HG03045 (cell line): Measurements from ENCODE around the gene TMEM214.
A peak's percentile ranks its signal among the peaks of the same experiment; 100 is the strongest.

Source experiments
- ATAC-seq: cut with Tn5 transposase; IDR thresholded peaks from one replicate; pipeline ENCODE4 v1.9.1; 2021; ENCODE audit warnings: mild to moderate bottlenecking, moderate library complexity; ENCODE audit not compliant: unreplicated experiment

Gene TMEM214

DNA sequence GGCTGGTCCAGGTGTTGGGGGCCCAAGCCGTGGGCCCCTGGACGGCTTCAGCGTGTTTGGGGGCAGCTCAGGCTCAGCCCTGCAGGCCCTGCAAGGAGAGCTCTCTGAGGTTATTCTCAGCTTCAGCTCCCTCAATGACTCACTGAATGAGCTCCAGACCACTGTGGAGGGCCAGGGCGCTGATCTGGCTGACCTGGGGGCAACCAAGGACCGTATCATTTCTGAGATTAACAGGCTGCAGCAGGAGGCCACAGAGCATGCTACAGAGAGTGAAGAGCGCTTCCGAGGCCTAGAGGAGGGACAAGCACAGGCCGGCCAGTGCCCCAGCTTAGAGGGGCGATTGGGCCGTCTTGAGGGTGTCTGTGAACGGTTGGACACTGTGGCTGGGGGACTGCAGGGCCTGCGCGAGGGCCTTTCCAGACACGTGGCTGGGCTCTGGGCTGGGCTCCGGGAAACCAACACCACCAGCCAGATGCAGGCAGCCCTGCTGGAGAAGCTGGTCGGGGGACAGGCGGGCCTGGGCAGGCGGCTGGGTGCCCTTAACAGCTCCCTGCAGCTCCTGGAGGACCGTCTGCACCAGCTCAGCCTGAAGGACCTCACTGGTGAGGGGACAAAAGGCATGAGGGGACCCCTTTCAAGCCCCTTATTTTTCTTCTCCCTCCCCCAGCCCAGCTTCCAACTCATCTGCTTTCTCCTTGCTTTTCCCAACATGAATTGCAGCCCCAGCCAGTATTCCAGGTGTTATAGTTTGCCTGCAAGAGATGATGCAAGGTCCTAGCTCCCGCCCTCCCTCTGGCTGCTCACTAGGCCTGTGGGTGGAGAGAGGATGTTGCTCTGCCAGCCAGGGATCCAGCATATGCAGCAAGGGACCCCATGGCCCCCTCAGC is 50.9 kb downstream of the TMEM214 start:
- no peak for ATAC-seq

- ATAC-seq = no peak
Measured at GRCh38 chr2:27084297-27085061, 51.7 kb downstream of the TMEM214 start.

DNA sequence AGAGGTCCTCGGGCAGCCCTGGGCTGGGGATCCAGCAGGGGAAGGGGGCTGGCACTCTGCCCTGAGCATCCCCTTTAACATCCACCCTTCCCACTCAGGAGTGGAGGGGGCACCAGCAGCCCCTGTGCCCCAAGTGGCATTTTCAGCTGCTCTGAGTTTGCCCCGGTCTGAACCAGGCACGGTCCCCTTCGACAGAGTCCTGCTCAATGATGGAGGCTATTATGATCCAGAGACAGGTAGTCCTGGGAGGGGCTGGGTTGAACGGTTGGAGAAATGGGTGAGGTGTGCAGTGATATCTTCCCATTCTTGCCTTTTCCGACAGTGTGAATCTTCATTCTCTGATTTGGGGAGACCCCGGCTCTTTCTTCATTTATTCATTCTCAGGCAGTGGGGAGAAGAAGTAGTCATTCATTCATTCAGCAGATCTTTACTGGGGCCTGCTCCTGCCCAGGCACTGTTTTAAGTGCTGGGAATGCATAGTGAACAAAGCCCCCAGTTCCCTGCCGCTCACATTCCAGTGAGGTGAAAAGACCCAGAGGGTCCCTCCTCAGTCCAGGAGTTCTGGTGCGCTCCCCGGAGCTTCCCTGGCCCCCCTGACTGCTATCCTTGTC is 52.4 kb downstream of the TMEM214 start:
- ATAC-seq = no peak

GRCh38 chr2:27085673-27086089 is 52.9 kb downstream of the TMEM214 start:
- peak; percentile 3 for ATAC-seq

DNA sequence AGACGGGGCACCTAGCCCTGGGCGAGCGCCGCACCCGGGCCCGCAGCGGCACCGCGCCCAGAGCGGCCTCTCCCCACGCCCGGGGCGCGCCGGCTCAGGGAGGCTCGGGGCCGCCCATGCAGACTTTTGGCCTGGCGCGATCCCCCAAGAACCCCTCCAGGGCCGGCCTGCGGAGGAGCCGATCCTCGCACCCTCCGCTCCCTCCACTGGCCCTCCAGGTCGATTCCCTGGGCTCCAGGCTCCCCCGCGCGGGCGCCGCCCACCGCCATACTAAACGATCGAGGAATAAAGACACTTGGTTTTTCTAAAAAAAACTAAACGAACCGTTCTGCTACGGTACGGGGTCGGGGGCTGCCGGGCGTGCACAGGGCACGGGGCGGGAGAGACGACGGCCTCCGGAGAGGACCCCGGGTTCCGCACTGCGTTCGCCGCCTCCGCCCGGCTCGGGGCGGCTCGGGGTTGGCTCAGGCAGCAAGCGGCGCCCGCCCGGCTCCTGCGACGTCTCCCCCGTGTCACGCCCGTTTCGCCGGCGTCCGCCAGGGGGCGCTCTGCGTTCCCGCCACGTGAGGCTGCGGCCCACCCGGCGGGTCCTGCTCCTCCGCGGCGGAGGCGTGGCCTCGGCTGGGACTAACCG is 53.4 kb downstream of the TMEM214 start:
- peak; percentile 80 for ATAC-seq

- ATAC-seq = peak; percentile 14
Measured at GRCh38 chr2:27086724-27087593, 54.2 kb downstream of the TMEM214 start, which contains the start of gene KHK. Gene KHK (plus strand): TSS chr2:27086772. CDS start chr2:27087260, 488 bp downstream.

- no peak for ATAC-seq
Measured at GRCh38 chr2:27087823-27088410, 55.2 kb downstream of the TMEM214 start.

DNA sequence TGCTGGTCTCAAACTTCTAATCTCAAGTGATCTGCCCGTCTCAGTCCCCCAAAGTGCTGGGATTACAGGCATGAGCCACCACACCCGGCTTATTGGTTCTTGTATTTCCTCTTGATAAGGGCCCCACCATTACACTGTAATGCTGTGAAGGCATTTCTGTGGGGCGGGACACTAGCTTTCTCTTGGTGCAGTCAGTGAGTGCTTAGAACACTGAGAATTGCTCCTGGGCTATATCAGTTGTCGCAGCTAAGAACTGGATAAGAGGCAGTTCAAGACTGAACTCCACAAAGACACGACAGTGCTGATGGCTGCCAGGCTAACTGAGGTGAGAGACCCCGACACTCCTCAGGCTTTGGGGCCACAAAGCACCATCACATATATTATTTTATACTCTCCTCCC is 55.9 kb downstream of the TMEM214 start:
- no peak for ATAC-seq

DNA sequence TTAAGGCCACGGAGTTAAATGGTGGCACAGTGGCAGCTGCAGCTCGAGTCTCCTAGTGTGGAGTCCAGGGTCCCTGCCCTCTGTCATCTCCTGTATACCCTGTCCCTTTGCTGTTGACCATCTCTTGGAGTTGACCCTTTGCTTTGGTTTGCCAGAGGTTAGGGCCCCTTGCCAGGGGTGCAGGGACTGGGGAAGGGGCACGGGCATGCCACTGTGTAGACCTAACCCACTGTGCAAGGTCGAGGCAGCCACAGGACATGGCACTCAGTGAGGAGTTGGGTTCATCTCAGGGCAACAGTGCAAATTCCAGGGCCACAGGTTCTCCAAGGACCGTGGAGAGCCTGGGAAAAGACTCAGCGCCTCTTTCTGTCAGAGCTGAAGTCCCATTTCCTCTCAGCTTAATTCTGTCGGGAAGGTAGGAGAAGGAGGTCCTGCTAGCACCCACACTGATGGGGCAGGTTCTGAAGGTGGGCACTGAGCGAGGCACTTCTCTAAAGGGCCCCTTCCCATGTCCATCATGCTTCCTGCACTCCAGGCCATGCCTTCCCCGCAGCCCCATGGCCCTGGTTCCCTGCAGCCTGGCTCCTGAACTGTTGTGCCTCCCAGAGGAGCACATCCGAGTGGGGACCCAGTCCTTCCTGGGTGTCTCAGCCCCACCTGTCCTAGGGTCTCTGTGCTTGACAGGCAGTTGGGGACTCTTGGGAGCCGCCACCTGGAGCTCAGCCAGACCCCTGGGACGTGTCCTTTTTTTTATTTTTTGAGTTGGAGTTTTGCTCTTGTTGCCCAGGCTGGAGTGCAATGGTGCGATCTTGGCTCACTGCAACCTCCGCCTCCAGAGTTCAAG is 56.6 kb downstream of the TMEM214 start:
- no peak for ATAC-seq
